ENCODE measurements around the gene TOR1AIP2. TPM values are rescaled to one million over a fixed set of nuclear protein-coding genes. Genes with fewer than 3 reads are reported as not detected.
"Not testable (repeated sequence)": the region's sequence is repeated elsewhere in the genome, so short reads cannot be mapped to it uniquely, and the experiment has no call there.

The TOR1AIP2 gene
- total and polyA plus RNA-seq, 10 of the 15 experiments (the other 5 are each of a cell fraction or from before 2014, with no cell fraction given) = 5.3 to 38.9 (median 15.4) TPM

- RAD21 ChIA-PET (ENCODE audit: unreplicated experiment) = no interaction called here
- Histone ChIP-seq H3K27ac (ENCODE audit: control insufficient read depth, insufficient read depth) (no peak overlapping the region), H3K9ac (ENCODE audit: control insufficient read depth, insufficient read depth, low read length) (no peak overlapping the region), H3K79me2 (ENCODE audit: control insufficient read depth, insufficient read depth, low read length) (no peaks in the 10 kb centered on the region), H3K4me1 (ENCODE audit: control insufficient read depth, insufficient read depth, low read length) (no peaks in the 10 kb centered on the region), H3K27me3 (replicated peaks in 1 of 2; ENCODE audit: control insufficient read depth in 2 of 2, insufficient read depth in 2 of 2, low read length in 1 of 2) (no peaks in the 10 kb centered on the region), H3K36me3 (ENCODE audit: control insufficient read depth in 2 of 2, insufficient read depth in 2 of 2, low read length in 1 of 2) (peaks cover 0 to 3% of the 10 kb centered on the region in 2 experiments; a peak in 1 of 4 replicates), H3K9me3 (replicated peaks; ENCODE audit: control insufficient read depth, insufficient read depth, low read length) (no peaks in the 10 kb centered on the region), H4K20me1 (ENCODE audit: control insufficient read depth, insufficient read depth) (no peaks in the 10 kb centered on the region), H3K4me2 (ENCODE audit: control insufficient read depth, insufficient read depth) (no peak overlapping the region), H2AFZ (ENCODE audit: control insufficient read depth, low read depth, low read length) (no peak overlapping the region), H3K4me3 (no peak overlapping the region)
- intact Hi-C loops (cut with micrococcal nuclease; ENCODE audit: unreplicated experiment) (no loop called here), in situ Hi-C loops (cut with MboI) (no loop called here)
- no peak for DNase-seq (ENCODE audit: low read depth, low spot score)
- POLR2A ChIA-PET = no interaction called here
- SMC1A ChIA-PET (ENCODE audit: uncharacterized antibody, unreplicated experiment) = no interaction called here
- 100% methylated on average over 3 of the region's 3 CpGs for WGBS (ENCODE audit: insufficient coverage, insufficient replicate concordance, low lambda C conversion rate, missing lambda C conversion rate)
- no peak for FAIRE-seq
- no TSS peak for BruUV-seq (replicated peaks)
- TF ChIP-seq KDM1A (IDR thresholded peaks at IDR 0.05; ENCODE audit: borderline replicate concordance) = no peak
- no peak for TF ChIP-seq RELB (IDR thresholded peaks at IDR 0.05; ENCODE audit: low read depth)
- TF ChIP-seq TCF7 (IDR thresholded peaks at IDR 0.05; ENCODE audit: borderline replicate concordance) = no peak
- no peak for TF ChIP-seq MAX (IDR thresholded peaks at IDR 0.05; ENCODE audit: low read depth, low read length)
- no peak for TF ChIP-seq CHD1 (IDR thresholded peaks at IDR 0.05; ENCODE audit: low read depth, low read length)
- TF ChIP-seq ZNF217 (IDR thresholded peaks at IDR 0.05) = no peak
- no peak for TF ChIP-seq EGR1 (IDR thresholded peaks at IDR 0.05; ENCODE audit: borderline replicate concordance in 1 of 2, low read depth in 2 of 2, low read length in 2 of 2)
- TF ChIP-seq JUNB (IDR thresholded peaks at IDR 0.05) = no peak
- no peak for TF ChIP-seq ESRRA (IDR thresholded peaks at IDR 0.05; ENCODE audit: low read length)
- no peak for TF ChIP-seq ZBTB33 (IDR thresholded peaks at IDR 0.05)
- no peak for TF ChIP-seq ATF7 (IDR thresholded peaks at IDR 0.05; ENCODE audit: low read depth)
- TF ChIP-seq IRF3 (IDR thresholded peaks at IDR 0.05) = no peak
- no peak for ATAC-seq
- CTCF ChIA-PET = no interaction called here
These were observed 37.5 kb downstream of the TOR1AIP2 start for GRCh38 chr1:179840107-179840506.

- H3K4me1 ChIP-seq (ENCODE audit: control insufficient read depth, insufficient read depth, low read length); H3K79me2 ChIP-seq (ENCODE audit: control insufficient read depth, insufficient read depth, low read length); H3K9ac ChIP-seq (ENCODE audit: control insufficient read depth, insufficient read depth, low read length); BruUV-seq (replicated peaks); FAIRE-seq; H3K36me3 ChIP-seq (ENCODE audit: control insufficient read depth in 2 of 2, insufficient read depth in 2 of 2, low read length in 1 of 2); H3K9me3 ChIP-seq (replicated peaks; ENCODE audit: control insufficient read depth, insufficient read depth, low read length); ATAC-seq; H3K27ac ChIP-seq (ENCODE audit: control insufficient read depth, insufficient read depth); DNase-seq (ENCODE audit: low read depth, low spot score); H4K20me1 ChIP-seq (ENCODE audit: control insufficient read depth, insufficient read depth); SMC1A ChIA-PET (ENCODE audit: uncharacterized antibody, unreplicated experiment); H3K4me2 ChIP-seq (ENCODE audit: control insufficient read depth, insufficient read depth); H3K27me3 ChIP-seq (replicated peaks in 1 of 2; ENCODE audit: control insufficient read depth in 2 of 2, insufficient read depth in 2 of 2, low read length in 1 of 2); H3K4me3 ChIP-seq; POLR2A ChIA-PET; H2AFZ ChIP-seq (ENCODE audit: control insufficient read depth, low read depth, low read length); intact Hi-C loops (cut with micrococcal nuclease; ENCODE audit: unreplicated experiment); in situ Hi-C loops (cut with MboI); RAD21 ChIA-PET (ENCODE audit: unreplicated experiment): not testable (repeated sequence)
- CTCF ChIA-PET = interaction anchor here (1.5 to 1.7 kb wide), 2 partner anchors 9 to 27 kb away, joined by 4 to 5 read pairs; no protein-coding TSS in a partner anchor
- WGBS (ENCODE audit: insufficient coverage, insufficient replicate concordance, low lambda C conversion rate, missing lambda C conversion rate) = 96% methylated on average over 33 of the region's 38 CpGs
These were observed 40.7 kb downstream of the TOR1AIP2 start for GRCh38 chr1:179836686-179837445.
